HEK293T (cell line): ENCODE results near the gene ALDH4A1.

Experiments used
- CTBP1 ChIP-seq: fragments of 450-650 bp; IDR thresholded peaks from 2 replicates; pipeline ENCODE4 v1.6.1; 2016; ENCODE audit warnings: borderline replicate concordance
- FOXA1 ChIP-seq: fragments of 450-650 bp; IDR thresholded peaks from 2 replicates; pipeline ENCODE4 v1.6.1; 2016; ENCODE audit warnings: mild to moderate bottlenecking
- FOXM1 ChIP-seq: fragments of 450-650 bp; IDR thresholded peaks from 2 replicates; pipeline ENCODE4 v1.6.1; 2017; ENCODE audit warnings: mild to moderate bottlenecking, borderline replicate concordance
- NFRKB ChIP-seq: fragments of 450-650 bp; IDR thresholded peaks from 2 replicates; pipeline ENCODE4 v1.6.1; 2016; ENCODE audit warnings: mild to moderate bottlenecking, moderate library complexity
- SP1 ChIP-seq: fragments of 450-650 bp; IDR thresholded peaks from 2 replicates; pipeline ENCODE4 v1.6.1; 2017
- SUZ12 ChIP-seq: fragments of 450-650 bp; IDR thresholded peaks from 2 replicates; pipeline ENCODE4 v1.6.1; 2016; ENCODE audit warnings: mild to moderate bottlenecking
- TARDBP ChIP-seq: fragments of 450-650 bp; IDR thresholded peaks from 2 replicates; pipeline ENCODE4 v1.6.1; 2016
- TF ChIP-seq, protein P1 (sequence below): fragments of 450-650 bp; IDR thresholded peaks from 2 replicates; pipeline ENCODE4 v1.6.1; 2016

DNA sequence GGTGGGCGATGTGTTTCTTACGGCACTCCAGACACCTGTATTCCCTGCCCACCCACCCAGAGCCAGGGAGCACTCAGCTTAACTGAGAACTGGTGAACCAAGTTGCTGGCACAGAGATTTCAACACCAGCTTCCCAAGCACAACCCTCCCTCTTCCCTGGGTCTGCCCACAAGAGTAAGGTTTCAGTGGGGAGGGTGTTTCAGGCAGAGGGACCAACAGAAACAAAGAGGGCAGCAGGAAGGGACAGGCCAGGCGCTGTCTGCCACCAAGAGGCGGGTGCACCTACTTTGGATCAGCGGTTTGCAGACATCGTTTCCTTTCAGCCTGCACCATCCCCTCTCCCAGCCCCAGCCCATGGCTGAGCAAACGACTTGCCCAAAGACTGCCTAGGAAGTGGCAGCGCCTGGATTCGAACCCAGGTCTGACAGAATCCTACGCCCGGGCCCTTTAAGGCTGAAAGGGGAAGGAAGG lies 21.9 kb upstream of the ALDH4A1 start:
- TF ChIP-seq CTBP1, result no peak
- TF ChIP-seq NFRKB, result no peak
- no peak for TF ChIP-seq SUZ12
- no peak for TF ChIP-seq FOXM1
- no peak for TF ChIP-seq FOXA1
- no peak for TF ChIP-seq SP1
- TF ChIP-seq, protein P1, sequence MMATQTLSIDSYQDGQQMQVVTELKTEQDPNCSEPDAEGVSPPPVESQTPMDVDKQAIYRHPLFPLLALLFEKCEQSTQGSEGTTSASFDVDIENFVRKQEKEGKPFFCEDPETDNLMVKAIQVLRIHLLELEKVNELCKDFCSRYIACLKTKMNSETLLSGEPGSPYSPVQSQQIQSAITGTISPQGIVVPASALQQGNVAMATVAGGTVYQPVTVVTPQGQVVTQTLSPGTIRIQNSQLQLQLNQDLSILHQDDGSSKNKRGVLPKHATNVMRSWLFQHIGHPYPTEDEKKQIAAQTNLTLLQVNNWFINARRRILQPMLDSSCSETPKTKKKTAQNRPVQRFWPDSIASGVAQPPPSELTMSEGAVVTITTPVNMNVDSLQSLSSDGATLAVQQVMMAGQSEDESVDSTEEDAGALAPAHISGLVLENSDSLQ, result no peak
- TF ChIP-seq TARDBP, result no peak
